ENCODE results near the gene PNRC1. TPM values are rescaled to one million over a fixed set of nuclear protein-coding genes. Genes with fewer than 3 reads are reported as not detected.
"Not testable (repeated sequence)": the region's sequence is repeated elsewhere in the genome, so short reads cannot be mapped to it uniquely, and the experiment has no call there.

Gene PNRC1
- total and polyA plus RNA-seq, 10 donors: 73.1 to 350 (median 309) TPM

GRCh38 chr6:89122625-89123024, 42.1 kb downstream of the PNRC1 start:
- TF ChIP-seq POLR2A (IDR thresholded peaks at IDR 0.05) (no peak), CTCF (IDR thresholded peaks at IDR 0.05 in 8 of 11, conservative IDR thresholded peaks at IDR 0.05 in 3 of 11) (peak in 5 of 11 experiments; percentile 3 to 31 (median 17))
- DNase-seq: no peak
- Histone ChIP-seq H3K27me3 (replicated peaks in 1 of 7) (peaks cover 0 to 7% (median 0%) of the 10 kb centered on the region in 7 donors), H3K4me1 (peaks cover 0 to 9% (median 4%) of the 10 kb centered on the region in 6 donors), H3K9me3 (peaks cover 0 to 6% (median 3%) of the 10 kb centered on the region in 8 donors), H3K4me3 (no peak overlapping the region), H3K27ac (no peak overlapping the region), H3K36me3 (no peaks in the 10 kb centered on the region)
- intact Hi-C loops (cut with DNase I; ENCODE audit: low total_unique reads): no loop called here

GRCh38 chr6:89128256-89128671, 47.7 kb downstream of the PNRC1 start:
- H3K27me3 ChIP-seq (replicated peaks in 1 of 7); H3K4me1 ChIP-seq; DNase-seq; H3K36me3 ChIP-seq; H3K4me3 ChIP-seq; intact Hi-C loops (cut with DNase I; ENCODE audit: low total_unique reads): not testable (repeated sequence)
- WGBS, 5 donors: 51 to 90% (median 69%) methylated on average over 2 of the region's 2 CpGs
- Histone ChIP-seq H3K27ac (peak overlapping the region in 2 of 8 donors; percentile 59 to 82), H3K9me3 (peaks cover 0 to 20% (median 14%) of the 10 kb centered on the region in 8 donors)

- intact Hi-C loops (cut with DNase I; ENCODE audit: low total_unique reads): no loop called here
- 88 to 96% (median 91%) methylated on average over 3 of the region's 3 CpGs for WGBS, 5 donors
These were observed 51.0 kb downstream of the PNRC1 start for GRCh38 chr6:89131599-89131998.

GRCh38 chr6:89132057-89132456, 51.5 kb downstream of the PNRC1 start:
- no peak for DNase-seq
- intact Hi-C loops (cut with DNase I; ENCODE audit: low total_unique reads): no loop called here
- TF ChIP-seq POLR2AphosphoS5 (IDR thresholded peaks at IDR 0.05): no peak
- no peak for TF ChIP-seq POLR2A (IDR thresholded peaks at IDR 0.05)
- no peak for TF ChIP-seq CTCF (IDR thresholded peaks at IDR 0.05 in 8 of 11, conservative IDR thresholded peaks at IDR 0.05 in 3 of 11)
- peaks cover 0 to 20% (median 14%) of the 10 kb centered on the region in 8 donors for H3K9me3 ChIP-seq
- no peaks in the 10 kb centered on the region for H3K27me3 ChIP-seq (replicated peaks in 1 of 7)
- H3K4me3 ChIP-seq: no peak overlapping the region
- H3K36me3 ChIP-seq: no peaks in the 10 kb centered on the region
- H3K4me1 ChIP-seq: no peaks in the 10 kb centered on the region
- WGBS, 5 donors: 53 to 75% (median 59%) methylated on average over 2 of the region's 2 CpGs
- peak overlapping the region in 1 of 8 donors; percentile 19 for H3K27ac ChIP-seq

More at GRCh38 chr6:89131599-89131998, 51.0 kb downstream of the PNRC1 start:
- DNase-seq: no peak
- Histone ChIP-seq H3K9me3 (peaks cover 0 to 20% (median 14%) of the 10 kb centered on the region in 8 donors), H3K4me3 (no peak overlapping the region), H3K36me3 (no peaks in the 10 kb centered on the region), H3K27me3 (replicated peaks in 1 of 7) (no peaks in the 10 kb centered on the region), H3K27ac (peak overlapping the region in 1 of 8 donors; percentile 19), H3K4me1 (no peaks in the 10 kb centered on the region)
- TF ChIP-seq POLR2A (IDR thresholded peaks at IDR 0.05): no peak
- no peak for TF ChIP-seq POLR2AphosphoS5 (IDR thresholded peaks at IDR 0.05)
- TF ChIP-seq CTCF (IDR thresholded peaks at IDR 0.05 in 8 of 11, conservative IDR thresholded peaks at IDR 0.05 in 3 of 11): no peak

- Histone ChIP-seq H3K4me3 (no peak overlapping the region), H3K27ac (no peak overlapping the region), H3K4me1 (no peaks in the 10 kb centered on the region), H3K27me3 (replicated peaks in 1 of 7) (no peaks in the 10 kb centered on the region), H3K36me3 (no peaks in the 10 kb centered on the region), H3K9me3 (peaks cover 0 to 2% (median 0%) of the 10 kb centered on the region in 8 donors)
- TF ChIP-seq POLR2AphosphoS5 (IDR thresholded peaks at IDR 0.05) (no peak), POLR2A (IDR thresholded peaks at IDR 0.05) (no peak), CTCF (IDR thresholded peaks at IDR 0.05 in 8 of 11, conservative IDR thresholded peaks at IDR 0.05 in 3 of 11) (no peak)
- DNase-seq: no peak
- intact Hi-C loops (cut with DNase I; ENCODE audit: low total_unique reads): no loop called here
- 91 to 97% (median 96%) methylated on average over 9 of the region's 9 CpGs for WGBS, 5 donors
These were observed 53.4 kb downstream of the PNRC1 start for GRCh38 chr6:89133981-89134380.
